HG02981 (cell line): ENCODE data around the gene EFTUD2.

ENCODE experiments used
- ATAC-seq: cut with Tn5 transposase; IDR thresholded peaks from one replicate; pipeline ENCODE4 v1.9.1; 2021; ENCODE audit warnings: mild to moderate bottlenecking, moderate library complexity; ENCODE audit not compliant: unreplicated experiment

EFTUD2 gene

DNA sequence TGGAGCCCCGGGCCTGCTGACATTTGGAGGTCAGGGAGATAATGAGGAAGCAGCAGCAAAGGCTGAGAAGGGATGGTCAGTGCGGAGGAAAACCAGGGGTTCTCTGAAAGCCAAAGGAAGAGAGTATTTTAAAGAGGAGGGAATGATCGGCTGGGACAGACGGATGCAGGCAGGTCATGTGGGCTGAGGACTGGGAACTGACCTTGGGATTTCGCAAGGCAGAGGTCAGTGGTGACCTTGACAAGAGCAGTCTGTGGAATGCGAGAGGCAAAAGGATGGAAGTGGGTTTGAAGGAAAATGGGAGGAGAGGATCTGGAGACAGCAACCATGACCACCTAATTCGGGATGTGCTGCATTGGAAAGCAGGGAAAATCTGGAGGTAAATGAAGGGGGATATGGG is 10.2 kb downstream of the EFTUD2 start:
- no peak for ATAC-seq

DNA sequence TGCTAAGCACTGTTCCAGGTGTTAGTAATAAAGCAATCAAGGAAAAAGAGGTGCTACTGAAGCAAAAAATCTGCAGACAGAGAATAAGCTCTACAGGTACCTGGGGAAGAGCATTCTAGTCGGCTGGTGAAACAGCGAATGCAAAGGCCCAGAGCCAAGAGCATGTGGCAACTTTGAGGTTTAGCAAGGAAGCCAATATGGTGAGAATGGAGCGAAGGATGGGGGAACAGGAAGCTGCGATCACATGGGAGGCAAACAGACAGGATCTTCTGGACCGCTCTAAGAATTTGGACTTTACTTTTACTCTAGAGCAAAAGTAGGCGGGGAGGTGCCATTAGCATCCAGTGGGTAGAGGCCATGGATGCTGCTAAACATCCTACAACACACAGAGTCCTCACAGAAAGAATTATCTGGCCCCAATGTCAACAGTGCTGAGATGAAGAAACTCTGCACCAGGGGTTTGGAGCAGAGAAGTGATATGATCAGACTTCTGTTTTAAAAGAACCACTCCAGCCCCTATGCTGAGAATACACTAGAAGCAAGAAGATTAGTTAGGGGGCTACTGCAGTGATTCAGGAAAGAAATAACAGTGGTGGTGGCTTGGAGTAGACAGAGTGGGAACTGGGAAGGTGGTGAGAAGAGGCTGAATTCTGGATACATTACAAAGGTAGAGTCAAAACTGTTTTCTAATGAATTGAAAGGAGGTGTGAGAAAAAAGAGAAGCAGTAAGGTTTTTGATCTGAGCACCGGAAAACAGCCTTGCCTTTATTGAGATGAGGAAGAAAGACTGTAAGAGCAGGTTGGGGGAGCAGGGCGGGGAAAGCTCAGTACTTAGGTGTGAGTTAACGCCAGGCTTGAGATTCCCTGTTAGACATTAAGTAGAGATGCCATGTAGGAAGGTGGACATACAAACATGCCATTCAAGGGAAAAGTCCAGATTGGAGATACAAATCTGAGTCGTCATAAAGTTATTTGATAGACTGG is 11.0 kb downstream of the EFTUD2 start:
- ATAC-seq = no peak

DNA sequence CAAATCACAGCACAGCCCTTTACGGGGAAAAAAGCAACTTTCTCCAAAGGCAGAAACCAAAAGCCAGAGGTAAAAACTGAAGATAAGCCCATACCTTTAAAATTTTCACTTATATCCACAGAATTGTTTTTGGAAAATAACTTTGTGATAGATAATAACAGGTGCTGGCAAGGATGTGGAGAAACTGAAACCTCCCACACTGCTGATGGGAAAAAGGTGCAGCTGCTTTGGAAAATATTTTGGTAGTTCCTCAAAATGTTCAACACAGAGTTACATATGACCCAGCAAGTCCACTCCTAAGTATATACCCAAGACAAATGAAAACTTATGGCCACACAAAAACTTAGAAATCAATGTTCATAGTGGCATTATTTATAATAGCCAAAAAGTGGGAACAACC is 12.2 kb downstream of the EFTUD2 start:
- no peak for ATAC-seq

DNA sequence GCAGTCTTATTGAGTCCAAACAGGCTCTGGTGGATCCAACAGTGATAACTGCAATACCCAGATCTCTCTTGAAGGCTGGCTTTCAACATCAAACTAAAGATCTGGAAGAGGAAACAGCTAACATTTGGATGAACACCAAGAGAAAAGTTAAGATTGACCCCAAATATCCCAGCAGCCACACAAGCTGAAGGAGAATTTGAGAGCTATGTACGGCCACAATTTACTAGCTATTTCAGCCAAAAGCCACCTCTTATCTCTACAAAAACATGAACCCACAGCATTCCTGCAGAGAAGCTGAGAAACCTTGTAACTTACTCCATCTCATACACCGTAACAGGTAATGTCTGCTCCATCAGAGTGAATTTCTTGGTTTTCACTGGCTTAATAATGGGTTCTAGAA is 14.3 kb downstream of the EFTUD2 start:
- ATAC-seq = no peak

DNA sequence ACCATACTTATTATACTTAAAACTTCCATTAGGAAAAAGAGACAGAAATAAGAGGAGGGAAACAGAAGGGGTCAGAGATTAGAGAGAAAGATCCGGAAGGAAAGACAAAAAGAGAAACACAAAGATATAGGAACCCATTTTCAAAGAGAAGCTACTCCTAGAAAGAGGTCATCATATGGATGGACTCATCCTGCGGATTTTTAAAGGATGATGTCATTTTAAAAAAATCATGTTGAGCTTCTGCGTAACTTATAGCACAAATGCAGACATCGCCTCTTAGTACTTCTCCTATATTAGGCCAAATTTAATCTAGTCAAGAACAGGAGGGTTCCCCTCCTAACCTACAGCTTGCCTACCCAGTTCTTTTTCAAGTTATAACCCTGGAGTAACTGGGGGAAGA is 18.1 kb downstream of the EFTUD2 start:
- no peak for ATAC-seq

DNA sequence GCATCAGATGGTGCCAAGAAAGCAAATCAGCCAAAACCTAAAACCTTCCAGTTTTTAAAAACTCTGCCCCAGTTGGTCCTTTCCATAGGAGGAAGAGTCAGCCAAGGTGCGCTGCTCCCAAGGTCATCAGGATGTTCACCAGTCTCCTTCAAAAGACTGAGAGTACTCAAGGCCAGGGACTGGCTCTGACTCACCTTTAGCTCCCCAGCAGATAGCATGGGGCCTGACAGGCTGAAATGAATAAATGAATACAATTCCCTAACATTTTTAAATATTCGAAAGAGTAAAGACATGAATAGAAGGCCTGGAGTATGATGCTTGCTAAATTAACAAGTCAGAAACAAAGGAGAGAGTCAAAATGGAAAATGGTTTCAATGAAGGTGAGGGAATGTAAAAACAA is 19.2 kb downstream of the EFTUD2 start:
- no peak for ATAC-seq

DNA sequence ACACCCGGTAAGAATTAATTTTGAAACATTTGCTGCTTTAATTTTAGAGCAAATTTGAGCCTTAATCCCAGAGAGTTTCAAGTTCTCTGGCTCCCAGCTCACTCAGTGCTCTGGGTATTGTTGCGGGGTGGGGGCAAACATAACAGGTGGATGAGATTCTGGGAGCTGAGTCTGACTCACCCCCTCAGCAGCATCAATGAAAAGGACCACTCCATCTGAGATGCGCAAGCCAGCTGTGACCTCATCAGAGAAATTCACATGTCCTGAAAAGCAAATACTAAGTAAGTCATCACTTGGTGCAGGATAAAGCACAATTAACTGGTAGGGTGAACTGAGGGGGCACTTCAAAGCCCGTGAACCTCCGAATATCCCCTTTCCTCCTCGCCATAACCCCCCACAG is 19.9 kb downstream of the EFTUD2 start:
- ATAC-seq = no peak

DNA sequence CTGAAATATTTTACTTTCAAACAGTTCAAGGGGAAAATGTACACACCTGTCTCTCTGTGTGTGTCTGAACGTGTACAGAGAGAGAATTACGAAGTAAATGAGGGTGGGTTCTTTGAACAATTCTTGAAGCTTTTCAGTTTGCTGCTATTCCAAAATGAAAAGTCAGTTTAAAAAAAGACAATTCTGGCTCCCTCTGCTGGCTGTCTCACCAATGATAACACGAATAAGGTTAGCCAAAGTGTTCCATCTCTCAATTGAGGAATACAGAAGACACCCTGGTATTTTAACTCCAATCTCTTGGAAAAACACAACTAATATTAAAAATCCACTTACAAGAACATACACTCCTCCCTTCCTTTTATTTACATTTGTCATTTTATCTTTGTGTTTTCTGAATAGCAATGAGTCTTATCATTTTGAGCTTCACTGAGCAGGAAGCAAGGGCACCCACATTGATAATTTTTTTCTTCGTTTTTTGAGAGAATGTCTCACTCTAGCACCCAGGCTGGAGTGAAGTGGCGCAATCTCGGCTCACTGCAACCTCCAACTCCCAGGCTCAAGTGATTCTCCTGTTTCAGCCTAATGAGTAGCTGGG is 20.5 kb downstream of the EFTUD2 start:
- no peak for ATAC-seq

DNA sequence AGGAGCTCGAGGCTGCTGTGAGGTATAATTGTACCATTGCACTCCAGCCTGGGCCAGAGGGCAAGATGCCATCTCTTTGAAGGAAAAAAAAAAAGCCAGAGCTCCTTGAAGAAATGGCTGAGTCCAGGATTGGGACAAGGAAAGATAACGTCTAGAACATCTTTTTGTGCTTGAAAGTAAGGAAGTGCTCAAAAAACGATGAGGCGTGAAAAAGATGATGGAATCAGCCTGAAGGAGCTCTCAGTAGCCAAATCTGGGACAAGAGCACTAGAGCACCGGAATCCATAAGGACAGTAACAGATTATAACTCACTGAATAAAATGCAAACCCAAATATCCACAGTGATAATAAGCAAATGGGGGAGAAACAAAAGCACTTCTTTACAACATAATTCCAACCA is 22.1 kb downstream of the EFTUD2 start:
- ATAC-seq = no peak

DNA sequence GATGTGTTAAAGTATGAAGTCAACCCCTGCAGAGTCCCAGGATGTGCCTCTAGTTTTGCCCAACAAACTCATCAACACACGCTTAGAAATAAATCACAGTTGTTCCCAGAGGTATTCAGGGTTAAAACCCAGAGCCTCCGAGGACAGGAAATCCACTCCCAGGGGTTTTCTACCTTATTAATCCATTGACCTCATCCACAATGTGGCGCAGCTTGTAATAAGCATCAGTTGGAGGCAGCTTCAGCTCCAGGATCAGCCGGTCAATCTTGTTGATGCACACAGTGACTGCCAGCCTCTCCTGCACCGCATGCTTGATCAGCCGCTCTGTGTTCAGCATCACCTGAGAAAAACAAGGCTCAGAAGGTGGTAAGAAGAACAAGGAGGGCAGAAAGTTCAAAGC is 23.5 kb downstream of the EFTUD2 start:
- no peak for ATAC-seq

DNA sequence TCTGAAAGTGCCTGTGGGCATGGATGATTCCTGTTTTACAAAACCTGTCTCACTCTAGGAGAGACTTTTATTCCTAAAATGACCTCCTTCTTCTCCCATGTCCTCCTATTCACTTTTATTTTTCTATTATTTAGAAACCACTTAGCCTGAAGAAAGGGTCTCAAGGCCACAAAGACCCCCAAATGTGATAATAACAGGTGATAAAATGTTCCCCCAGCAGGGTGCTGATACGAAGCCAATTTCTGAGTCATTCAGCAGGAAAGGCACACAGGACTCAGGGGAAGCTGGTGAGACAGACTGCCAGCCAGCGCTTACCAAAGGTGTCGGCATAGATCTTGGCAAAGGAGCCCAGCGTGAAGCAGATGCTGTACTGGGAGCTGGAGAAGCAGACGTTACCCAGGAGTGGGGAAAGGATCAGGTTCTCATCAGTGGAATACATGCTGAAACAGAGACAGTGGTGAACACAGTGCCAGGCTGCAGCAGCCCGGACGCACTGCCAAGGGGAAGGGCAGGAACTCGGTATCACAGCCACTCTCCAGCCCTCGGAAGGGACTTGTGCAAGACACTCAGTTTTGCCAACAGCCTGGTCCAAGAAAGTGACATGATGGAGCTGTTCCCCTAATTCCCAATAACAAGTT is 27.0 kb downstream of the EFTUD2 start:
- ATAC-seq = no peak

DNA sequence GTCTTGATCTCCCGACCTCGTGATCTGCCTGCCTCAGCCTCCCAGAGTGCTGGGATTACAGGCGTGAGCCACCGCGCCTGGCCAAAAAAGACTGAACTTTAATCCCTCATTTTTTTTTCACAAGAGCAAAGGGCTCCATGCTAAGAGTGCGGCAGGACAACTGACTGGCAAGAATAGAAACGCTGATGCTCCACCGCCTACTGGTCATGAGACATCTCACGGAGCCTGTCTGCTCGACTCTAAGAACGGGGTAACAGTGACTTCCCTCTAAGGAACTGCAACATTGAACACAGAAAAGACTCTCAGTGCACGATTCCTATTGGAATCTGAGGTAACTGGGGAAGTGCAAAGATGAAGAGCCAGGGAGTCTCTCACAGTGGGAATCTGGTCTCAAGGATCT is 27.7 kb downstream of the EFTUD2 start:
- no peak for ATAC-seq

DNA sequence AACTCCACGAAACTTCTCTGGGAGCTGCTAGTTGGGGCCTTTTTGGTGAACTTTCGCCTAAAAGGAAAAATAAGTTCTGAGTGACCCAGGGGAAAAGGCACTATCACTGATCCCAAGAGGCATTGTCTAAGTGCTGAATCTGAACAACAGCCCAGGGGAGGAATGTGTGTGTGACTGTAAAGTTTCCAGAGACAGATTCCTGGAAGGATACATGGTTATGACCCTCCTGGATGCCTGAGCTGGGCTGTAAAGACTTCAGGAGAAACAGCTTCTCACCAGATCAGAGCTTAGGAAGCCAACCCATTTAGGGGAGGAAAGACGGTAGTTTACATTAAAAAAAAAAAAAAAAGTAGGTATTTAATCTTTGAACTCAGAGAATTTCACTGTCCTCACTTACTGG is 31.4 kb downstream of the EFTUD2 start:
- no peak for ATAC-seq

DNA sequence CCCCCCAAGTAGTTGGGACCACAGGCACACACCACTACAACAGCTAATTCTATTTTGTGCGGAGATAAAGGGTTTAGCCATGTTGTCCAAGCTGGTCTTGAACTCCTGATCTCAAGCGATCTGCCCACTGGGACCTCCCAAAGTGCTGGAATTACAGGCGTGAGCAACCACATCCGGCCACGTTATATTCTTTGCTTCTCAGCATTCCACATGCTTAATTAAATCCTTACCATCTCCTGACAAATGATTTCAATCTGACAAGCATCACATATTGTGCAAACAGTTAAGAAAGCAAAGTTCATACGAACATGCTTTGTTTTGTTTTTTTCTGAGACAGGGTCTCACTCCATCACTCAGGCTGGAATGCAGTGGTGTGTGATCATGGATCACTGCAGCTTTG is 33.3 kb downstream of the EFTUD2 start:
- no peak for ATAC-seq

DNA sequence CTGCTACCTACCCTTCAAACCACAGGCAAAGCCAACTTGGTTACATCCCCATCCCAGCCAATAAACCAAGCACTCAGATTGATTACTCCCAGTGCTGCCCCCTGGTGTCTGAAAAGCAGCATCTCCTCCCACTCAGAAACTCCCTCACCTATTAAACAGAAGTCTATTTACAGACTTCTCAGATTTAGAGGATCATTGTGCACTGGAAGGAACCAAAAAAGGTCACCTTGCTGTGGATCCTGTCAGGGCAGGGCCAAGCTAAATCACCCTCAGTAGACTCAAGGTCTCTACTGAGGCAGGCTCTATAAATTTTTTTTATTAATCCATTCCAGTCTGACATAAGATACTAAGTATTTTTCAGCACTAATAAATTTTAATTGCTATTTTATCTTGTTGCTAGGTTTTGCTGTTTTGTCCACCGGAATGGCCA is 34.0 kb downstream of the EFTUD2 start:
- ATAC-seq = no peak

DNA sequence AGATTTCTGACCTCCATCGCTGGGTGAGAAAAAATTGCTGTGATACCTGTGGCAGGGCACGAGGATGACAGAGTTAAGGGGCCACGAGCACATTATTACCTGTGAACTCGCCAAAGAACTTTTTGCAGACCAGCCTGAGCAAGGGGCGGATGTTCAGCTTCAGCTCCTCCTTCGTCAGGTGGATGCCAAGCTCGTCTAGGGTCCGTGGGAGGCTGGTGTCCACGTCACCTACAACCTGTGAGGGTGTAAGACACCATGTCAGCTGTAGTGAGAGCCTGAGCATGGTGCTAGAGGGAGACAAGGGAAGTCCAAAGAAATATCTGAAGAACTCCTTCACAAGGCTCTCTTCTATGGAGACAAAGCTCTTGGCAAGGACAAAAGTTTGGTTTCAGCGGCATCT is 34.4 kb downstream of the EFTUD2 start:
- no peak for ATAC-seq

DNA sequence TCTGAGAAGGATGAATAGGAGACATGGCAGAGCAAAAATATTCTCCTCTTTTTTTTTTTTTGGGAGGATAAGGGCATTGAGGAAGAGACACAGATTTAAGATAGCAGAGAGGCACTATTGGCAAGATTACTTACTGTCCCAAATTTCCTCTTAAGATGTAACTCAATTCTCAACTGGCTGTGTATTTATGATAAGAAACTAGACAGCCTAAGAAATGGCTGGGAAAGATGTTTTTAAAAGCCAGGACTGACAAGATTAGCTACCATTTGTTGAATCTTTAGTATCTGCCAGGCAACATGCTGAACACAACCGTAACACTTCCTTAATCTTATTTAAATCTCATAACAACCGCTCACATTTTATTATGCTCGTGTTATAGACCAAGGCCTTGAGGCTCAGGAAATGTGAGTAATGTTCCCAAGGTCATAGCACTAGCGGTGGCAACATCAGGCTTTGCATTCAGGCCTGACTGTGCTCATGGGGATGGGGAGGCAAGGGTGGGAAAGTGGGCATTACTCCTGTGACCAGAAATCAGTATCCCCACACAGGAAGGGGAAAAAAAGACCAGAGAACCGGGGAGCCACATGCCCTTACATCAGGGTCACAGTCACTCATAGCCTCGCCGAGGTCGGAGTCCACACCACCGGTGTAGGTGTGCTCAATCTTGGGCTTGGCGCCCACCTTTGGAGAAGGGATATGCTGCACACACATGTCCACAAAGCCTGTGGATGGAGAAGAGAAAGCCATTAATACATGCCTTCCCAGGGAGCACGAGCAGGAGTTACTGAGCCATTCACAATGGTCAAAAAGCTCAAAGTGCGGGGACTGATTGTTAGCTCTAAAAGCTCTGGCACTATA is 36.0 kb downstream of the EFTUD2 start:
- ATAC-seq = no peak

DNA sequence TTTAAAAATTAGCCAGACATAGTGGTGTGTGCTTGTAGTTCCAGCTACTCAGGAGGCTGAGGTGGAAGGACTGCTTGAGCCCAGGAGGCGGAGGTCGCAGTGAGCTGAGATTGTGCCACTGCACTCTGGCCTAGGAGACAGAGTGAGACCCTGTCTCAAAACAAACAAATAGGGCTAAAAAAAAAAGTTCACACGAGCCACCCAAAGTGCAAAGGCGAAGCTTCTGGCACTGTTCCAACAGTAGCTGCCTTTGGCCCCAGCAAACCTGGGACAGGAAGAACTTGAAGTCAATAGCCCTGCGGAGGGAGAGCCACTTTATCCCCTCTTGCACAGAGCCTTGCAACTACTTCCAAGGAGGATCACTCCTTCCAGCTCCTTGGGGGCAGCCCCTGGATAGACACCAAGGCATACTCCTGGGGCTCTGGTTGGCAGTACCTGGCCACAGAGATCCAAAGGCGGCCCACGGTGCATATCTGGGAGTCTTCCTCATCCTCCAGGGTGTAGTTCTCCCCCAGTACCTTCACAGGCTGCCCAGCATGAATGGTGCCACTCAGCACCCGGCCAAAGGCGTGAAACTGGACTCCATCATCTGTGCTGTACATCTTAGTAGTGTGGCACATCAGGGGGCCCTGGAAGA is 36.8 kb downstream of the EFTUD2 start:
- no peak for ATAC-seq

DNA sequence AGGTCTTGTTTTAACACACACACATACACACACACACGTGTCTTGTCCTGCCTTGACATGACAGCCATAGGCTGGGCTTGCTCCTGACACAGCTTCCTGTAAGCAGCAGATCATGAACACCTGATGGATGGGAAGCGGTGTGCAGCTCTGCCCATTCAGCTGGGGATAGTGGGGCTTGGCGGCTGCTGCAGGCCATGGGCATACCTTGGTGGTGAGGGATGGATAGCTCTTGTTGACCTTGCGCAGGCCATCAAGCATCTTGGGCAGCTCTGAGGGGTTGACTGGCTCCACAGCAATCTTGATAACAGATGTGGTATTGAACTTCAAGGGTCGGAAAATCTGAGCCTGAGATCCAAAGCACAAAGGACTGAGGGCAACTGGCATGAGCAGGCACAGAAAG is 39.5 kb downstream of the EFTUD2 start:
- ATAC-seq = no peak

DNA sequence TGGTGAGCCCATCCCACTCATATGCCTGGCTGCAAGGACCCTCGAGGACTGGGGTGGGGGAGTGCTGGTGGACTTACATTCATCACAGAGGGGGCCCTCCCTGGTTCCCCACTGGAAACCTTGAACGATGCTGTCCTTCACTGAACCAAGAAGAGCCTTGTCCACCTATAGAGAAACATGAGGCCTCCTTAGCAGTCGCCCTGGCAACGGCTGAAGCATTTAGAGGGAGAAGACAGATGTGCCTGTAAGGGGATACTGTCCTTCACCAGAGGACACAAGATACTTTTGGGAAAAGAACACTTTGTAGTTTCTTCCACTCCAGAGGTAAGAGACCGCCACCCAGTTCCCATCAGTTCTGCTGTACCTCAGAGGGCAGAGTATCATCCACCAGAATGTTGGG is 45.1 kb downstream of the EFTUD2 start:
- no peak for ATAC-seq

DNA sequence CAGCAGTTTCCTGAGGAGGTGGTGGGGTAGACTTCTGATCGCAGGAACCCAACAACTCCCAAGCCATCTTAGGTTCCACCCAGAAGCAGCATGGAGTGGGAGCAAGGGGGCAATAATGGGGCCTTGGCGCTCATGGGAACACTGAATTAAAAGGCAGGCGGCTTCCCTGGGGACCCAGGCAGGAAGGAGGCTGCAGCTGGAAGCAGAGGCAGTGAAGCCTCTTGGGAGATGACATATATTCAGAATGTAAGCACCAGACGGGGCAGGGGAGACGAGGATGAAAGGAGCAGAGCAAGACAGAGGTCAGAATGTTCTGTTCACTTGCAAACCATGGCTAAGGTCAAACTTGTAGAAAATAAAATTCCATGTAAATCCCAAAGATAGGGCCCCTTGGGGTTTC is 48.6 kb downstream of the EFTUD2 start:
- ATAC-seq = no peak
